Skin epidermis (tissue), 12 donors: ENCODE measurements around the gene OXER1.

Source experiments
- H3K27ac ChIP-seq, 21 experiments: fragments of 200-600 bp; sonication (generic) in 11 of 21; one replicate each; pipeline ENCODE4 v1.5.0; 2020; ENCODE audit warnings: mild to moderate bottlenecking in 3 of 21, inconsistent platforms in 2 of 21, moderate library complexity in 2 of 21
- H3K4me3 ChIP-seq, 7 experiments: fragments of 200-600 bp; sonication (generic) in 2 of 7; one replicate each; pipeline ENCODE4 v1.5.0; 2020; ENCODE audit warnings: inconsistent platforms in 2 of 7, mild to moderate bottlenecking in 2 of 7, moderate library complexity in 1 of 7

OXER1 gene

DNA sequence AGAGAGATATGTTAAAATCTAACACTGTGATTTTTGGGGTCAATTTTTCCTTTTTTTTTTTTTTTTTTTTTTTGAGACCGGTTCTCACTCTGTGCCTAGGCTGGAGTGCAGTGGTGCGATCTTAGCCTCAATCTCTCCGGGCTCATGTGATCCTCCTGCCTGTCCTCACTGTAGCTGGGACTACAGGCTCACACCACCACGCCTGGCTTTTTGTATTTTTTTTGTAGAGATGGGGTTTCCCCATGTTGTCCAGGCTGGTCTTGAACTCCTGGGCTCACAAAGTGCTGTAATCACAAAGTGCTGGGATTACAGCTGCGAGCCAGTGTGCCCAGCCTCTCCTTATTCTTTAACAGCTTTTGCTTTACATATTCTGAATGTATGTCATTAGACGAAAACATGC, 31.3 kb upstream of the OXER1 start:
- no peak overlapping the region for H3K4me3 ChIP-seq
- peak overlapping the region in 3 of 21 experiments; percentile 11 to 35 (median 34) for H3K27ac ChIP-seq

- Histone ChIP-seq H3K4me3 (no peak overlapping the region), H3K27ac (peak overlapping the region in 2 of 21 experiments; percentile 26)
Observed at GRCh38 chr2:42794271-42795046, 30.5 kb upstream of the OXER1 start.

- Histone ChIP-seq H3K27ac (peak overlapping the region in 20 of 21 experiments; percentile 61 to 94 (median 86)), H3K4me3 (peak overlapping the region; percentile 43 to 78 (median 59))
Observed at GRCh38 chr2:42793334-42794270, 29.7 kb upstream of the OXER1 start.

GRCh38 chr2:42792583-42793333, 28.8 kb upstream of the OXER1 start, which contains the start of gene HAAO:
Gene HAAO (minus strand): TSS chr2:42792583. CDS start chr2:42792536, 47 bp downstream.
- Histone ChIP-seq H3K27ac (peak within 1 kb of the TSS; percentile 60 to 94 (median 86)), H3K4me3 (peak within 1 kb of the TSS; percentile 43 to 78 (median 59))

- H3K27ac ChIP-seq: peak overlapping the region; percentile 60 to 94 (median 86)
- H3K4me3 ChIP-seq: peak overlapping the region; percentile 43 to 78 (median 59)
Observed at GRCh38 chr2:42792087-42792582, 28.2 kb upstream of the OXER1 start.

DNA sequence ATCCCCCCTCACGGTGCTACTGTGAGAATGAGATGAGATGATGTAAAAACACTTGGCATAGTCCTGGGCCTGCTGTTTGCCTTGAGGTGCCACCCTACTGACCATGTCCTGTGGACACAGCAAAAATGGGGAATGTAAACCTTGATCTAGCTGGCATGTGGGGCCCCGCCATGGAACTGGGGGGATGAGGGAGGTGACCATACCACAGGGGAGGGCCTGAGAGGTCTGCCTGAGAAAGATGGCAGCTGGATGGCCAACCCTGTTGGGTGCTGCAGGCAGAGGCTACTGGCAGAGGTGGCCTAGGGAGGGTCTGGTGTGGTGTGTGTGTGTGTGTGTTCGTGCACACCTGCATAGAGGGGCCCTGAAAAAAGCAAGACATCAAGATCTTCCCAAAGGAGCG, 27.7 kb upstream of the OXER1 start:
- Histone ChIP-seq H3K27ac (peak overlapping the region in 17 of 21 experiments; percentile 71 to 94 (median 87)), H3K4me3 (peak overlapping the region in 3 of 7 experiments; percentile 45 to 78 (median 60))

DNA sequence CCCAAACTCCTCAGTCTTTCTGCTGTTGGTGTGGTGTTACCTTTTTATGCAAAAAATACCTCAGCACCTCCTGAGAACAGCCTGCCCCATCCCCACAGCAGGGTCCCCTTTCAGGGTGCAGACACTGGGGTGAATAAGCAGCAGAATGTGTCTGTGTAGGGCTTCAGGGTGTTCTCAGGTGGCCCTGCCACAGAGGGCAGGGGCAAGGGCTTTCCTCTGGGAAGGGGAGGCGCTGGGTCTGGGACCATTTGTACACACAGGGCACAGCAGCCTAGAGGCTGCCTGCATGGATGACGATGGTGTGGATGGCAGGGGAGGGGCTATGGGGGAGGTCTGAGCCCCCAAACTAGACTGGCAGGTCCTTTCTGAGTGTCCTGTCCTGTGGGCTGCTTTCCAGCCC, 25.8 kb upstream of the OXER1 start:
- Histone ChIP-seq H3K27ac (no peak overlapping the region), H3K4me3 (no peak overlapping the region)

GRCh38 chr2:42788882-42789281, 24.9 kb upstream of the OXER1 start:
- Histone ChIP-seq H3K27ac (no peak overlapping the region), H3K4me3 (no peak overlapping the region)

- Histone ChIP-seq H3K4me3 (no peak overlapping the region), H3K27ac (no peak overlapping the region)
Observed at GRCh38 chr2:42788478-42788793, 24.5 kb upstream of the OXER1 start.

- Histone ChIP-seq H3K27ac (no peak overlapping the region), H3K4me3 (no peak overlapping the region)
Observed at GRCh38 chr2:42787788-42788477, 24.0 kb upstream of the OXER1 start.

GRCh38 chr2:42787424-42787787, 23.5 kb upstream of the OXER1 start:
- no peak overlapping the region for H3K27ac ChIP-seq
- H3K4me3 ChIP-seq: no peak overlapping the region

GRCh38 chr2:42786561-42787345, 22.8 kb upstream of the OXER1 start:
- H3K4me3 ChIP-seq: no peak overlapping the region
- no peak overlapping the region for H3K27ac ChIP-seq

GRCh38 chr2:42784204-42784880, 20.4 kb upstream of the OXER1 start:
- no peak overlapping the region for H3K4me3 ChIP-seq

DNA sequence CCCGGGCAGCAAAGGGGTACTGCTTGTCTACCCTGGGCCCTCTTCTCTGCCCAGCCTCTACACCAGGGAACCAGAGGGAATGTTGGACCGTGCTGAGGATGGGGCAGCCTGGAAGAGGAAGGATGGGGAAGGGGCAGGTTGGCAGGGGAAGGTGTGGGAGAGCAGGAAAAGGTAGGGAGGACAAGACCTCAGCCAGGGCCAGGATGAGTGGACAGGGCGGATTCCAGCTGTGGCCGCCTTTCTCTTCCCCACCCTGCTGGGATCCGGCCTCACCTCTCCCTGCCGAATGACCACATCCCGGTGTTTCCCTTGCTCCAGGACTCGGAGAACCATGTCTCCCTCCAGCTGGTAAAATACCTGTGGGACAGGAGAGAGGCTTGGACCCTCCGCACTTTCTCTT, 19.6 kb upstream of the OXER1 start:
- no peak overlapping the region for H3K4me3 ChIP-seq
- H3K27ac ChIP-seq: no peak overlapping the region

More at GRCh38 chr2:42784204-42784880, 20.4 kb upstream of the OXER1 start:
- no peak overlapping the region for H3K27ac ChIP-seq

- Histone ChIP-seq H3K27ac (no peak overlapping the region), H3K4me3 (no peak overlapping the region)
Observed at GRCh38 chr2:42781181-42781580, 17.2 kb upstream of the OXER1 start.

GRCh38 chr2:42777883-42778805, 14.2 kb upstream of the OXER1 start:
- H3K27ac ChIP-seq: no peak overlapping the region

DNA sequence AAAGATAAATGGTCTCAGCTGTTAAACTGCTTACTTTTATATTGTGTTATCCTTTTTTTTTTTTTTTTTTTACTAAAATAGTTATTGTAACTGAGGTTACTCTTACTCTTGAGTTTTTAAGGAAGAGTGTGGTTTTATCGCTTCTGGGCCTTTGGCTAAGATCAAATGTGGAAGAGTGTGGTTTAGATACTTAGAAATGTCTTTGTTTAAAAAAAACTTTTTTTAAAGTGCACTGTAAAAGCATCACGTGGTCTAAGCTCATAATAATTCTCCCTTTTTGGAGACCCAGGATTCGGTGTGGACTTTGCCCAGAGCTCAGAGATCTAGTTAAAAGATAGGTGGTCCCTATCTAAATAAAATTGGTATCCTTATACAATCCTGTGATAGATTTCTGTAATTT, 11.9 kb upstream of the OXER1 start:
- H3K27ac ChIP-seq: no peak overlapping the region

More at GRCh38 chr2:42777883-42778805, 14.2 kb upstream of the OXER1 start:
- no peak overlapping the region for H3K4me3 ChIP-seq

More for the DNA sequence above, 11.9 kb upstream of the OXER1 start:
- H3K4me3 ChIP-seq: no peak overlapping the region
